IMR-90 (cell line): ENCODE data around the gene CNKSR3.

Experiments
- BHLHE40 ChIP-seq: fragments of 150-350 bp; IDR thresholded peaks from 2 replicates; pipeline ENCODE4 v1.6.1; 2016; ENCODE audit warnings: mild to moderate bottlenecking, low read depth, low read length
- CHD1 ChIP-seq: IDR thresholded peaks from 2 replicates; pipeline ENCODE4 v1.6.1; 2012; ENCODE audit warnings: low read depth, low read length, improper control_type of control experiment
- MAFK ChIP-seq: IDR thresholded peaks from 2 replicates; pipeline ENCODE4 v1.6.1; 2012; ENCODE audit warnings: low read depth, low read length, improper control_type of control experiment
- MAZ ChIP-seq: IDR thresholded peaks from 2 replicates; pipeline ENCODE4 v1.6.1; 2012; ENCODE audit warnings: low read depth, mild to moderate bottlenecking, low read length, improper control_type of control experiment, moderate library complexity, borderline replicate concordance
- POLR2A ChIP-seq: IDR thresholded peaks from 2 replicates; pipeline ENCODE4 v1.6.1; 2012; ENCODE audit warnings: mild to moderate bottlenecking, low read depth, low read length
- RAD21 ChIP-seq: IDR thresholded peaks from 2 replicates; pipeline ENCODE4 v1.6.1; 2012; ENCODE audit warnings: low read length, improper control_type of control experiment
- RFX5 ChIP-seq: IDR thresholded peaks from 2 replicates; pipeline ENCODE4 v1.8.0; 2012; ENCODE audit warnings: low read depth, mild to moderate bottlenecking, low read length, moderate library complexity
- SMC3 ChIP-seq: fragments of 150-350 bp; IDR thresholded peaks from 2 replicates; pipeline ENCODE4 v1.6.1; 2016; ENCODE audit warnings: low read depth, mild to moderate bottlenecking, antibody characterized with exemption, low read length, moderate library complexity
- TF ChIP-seq, protein P1 (sequence below): conservative IDR thresholded peaks from 2 replicates; pipeline ENCODE4 v1.5.1; 2012; ENCODE audit warnings: mild to moderate bottlenecking, low read depth, low read length, improper control_type of control experiment
- TF ChIP-seq, protein P2 (sequence below): fragments of 150-350 bp; IDR thresholded peaks from 2 replicates; pipeline ENCODE4 v1.6.1; 2017; ENCODE audit warnings: mild to moderate bottlenecking, antibody characterized with exemption, low read length, low read depth

GRCh38 chr6:154460306-154461071 lies 50.0 kb downstream of the CNKSR3 start:
- no peak for TF ChIP-seq POLR2A
- TF ChIP-seq CHD1, result no peak
- TF ChIP-seq, protein P1, sequence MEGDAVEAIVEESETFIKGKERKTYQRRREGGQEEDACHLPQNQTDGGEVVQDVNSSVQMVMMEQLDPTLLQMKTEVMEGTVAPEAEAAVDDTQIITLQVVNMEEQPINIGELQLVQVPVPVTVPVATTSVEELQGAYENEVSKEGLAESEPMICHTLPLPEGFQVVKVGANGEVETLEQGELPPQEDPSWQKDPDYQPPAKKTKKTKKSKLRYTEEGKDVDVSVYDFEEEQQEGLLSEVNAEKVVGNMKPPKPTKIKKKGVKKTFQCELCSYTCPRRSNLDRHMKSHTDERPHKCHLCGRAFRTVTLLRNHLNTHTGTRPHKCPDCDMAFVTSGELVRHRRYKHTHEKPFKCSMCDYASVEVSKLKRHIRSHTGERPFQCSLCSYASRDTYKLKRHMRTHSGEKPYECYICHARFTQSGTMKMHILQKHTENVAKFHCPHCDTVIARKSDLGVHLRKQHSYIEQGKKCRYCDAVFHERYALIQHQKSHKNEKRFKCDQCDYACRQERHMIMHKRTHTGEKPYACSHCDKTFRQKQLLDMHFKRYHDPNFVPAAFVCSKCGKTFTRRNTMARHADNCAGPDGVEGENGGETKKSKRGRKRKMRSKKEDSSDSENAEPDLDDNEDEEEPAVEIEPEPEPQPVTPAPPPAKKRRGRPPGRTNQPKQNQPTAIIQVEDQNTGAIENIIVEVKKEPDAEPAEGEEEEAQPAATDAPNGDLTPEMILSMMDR, result no peak
- TF ChIP-seq RAD21, result no peak
- TF ChIP-seq RFX5, result no peak
- no peak for TF ChIP-seq SMC3
- TF ChIP-seq MAZ, result no peak
- no peak for TF ChIP-seq BHLHE40
- TF ChIP-seq, protein P2, sequence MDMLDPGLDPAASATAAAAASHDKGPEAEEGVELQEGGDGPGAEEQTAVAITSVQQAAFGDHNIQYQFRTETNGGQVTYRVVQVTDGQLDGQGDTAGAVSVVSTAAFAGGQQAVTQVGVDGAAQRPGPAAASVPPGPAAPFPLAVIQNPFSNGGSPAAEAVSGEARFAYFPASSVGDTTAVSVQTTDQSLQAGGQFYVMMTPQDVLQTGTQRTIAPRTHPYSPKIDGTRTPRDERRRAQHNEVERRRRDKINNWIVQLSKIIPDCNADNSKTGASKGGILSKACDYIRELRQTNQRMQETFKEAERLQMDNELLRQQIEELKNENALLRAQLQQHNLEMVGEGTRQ, result no peak
- TF ChIP-seq MAFK, result no peak
